ENCODE measurements around the gene SLC30A7.

Gene SLC30A7

DNA sequence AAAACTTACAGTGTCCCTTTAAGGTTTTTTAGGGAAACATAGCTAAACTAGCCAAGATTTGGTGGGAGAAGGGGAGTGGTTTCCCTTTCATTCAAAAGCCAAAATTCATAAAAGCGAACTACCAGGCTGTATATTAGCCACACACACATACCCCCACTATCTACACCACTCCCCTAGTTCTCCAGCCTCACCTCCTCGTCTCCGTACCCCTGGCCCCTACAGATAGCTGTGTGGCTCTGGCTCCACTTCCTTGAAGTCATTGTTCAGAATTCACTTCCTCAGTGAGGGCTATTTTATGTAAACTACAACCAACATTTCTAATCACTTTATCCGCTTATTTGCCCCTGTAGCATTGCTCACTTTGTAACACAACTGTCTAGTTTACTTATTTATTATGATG, 135.0 kb downstream of the SLC30A7 start:
- Histone ChIP-seq H3K36me3 (replicated peaks) (no peaks in the 10 kb centered on the region), H3K4me3 (ENCODE audit: low read depth, low read length) (no peak overlapping the region), H3K27ac (no peak overlapping the region), H3K27me3 (replicated peaks) (no peaks in the 10 kb centered on the region)
- TF ChIP-seq, protein P1, sequence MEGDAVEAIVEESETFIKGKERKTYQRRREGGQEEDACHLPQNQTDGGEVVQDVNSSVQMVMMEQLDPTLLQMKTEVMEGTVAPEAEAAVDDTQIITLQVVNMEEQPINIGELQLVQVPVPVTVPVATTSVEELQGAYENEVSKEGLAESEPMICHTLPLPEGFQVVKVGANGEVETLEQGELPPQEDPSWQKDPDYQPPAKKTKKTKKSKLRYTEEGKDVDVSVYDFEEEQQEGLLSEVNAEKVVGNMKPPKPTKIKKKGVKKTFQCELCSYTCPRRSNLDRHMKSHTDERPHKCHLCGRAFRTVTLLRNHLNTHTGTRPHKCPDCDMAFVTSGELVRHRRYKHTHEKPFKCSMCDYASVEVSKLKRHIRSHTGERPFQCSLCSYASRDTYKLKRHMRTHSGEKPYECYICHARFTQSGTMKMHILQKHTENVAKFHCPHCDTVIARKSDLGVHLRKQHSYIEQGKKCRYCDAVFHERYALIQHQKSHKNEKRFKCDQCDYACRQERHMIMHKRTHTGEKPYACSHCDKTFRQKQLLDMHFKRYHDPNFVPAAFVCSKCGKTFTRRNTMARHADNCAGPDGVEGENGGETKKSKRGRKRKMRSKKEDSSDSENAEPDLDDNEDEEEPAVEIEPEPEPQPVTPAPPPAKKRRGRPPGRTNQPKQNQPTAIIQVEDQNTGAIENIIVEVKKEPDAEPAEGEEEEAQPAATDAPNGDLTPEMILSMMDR (IDR thresholded peaks at IDR 0.05; ENCODE audit: low read depth, low read length, missing control alignments), result no peak
- no peak for DNase-seq
- in situ Hi-C loops (cut with HindIII; ENCODE audit: low pct_ligation_motif_present, low sequenced_read_pairs), result no loop called here
